BE2C (cell line): Measurements from ENCODE around the gene MKLN1.

Source experiments
- DNase-seq: peaks from one replicate; pipeline ENCODE4 v3.0.0-alpha.2; 2020
- H3K27me3 ChIP-seq: fragments of 250-450 bp; sonication (Bioruptor Pico); 2 replicates; pipeline ENCODE4 v1.5.1; 2020; ENCODE audit warnings: mild to moderate bottlenecking
- H3K36me3 ChIP-seq: fragments of 250-450 bp; sonication (Bioruptor Pico); 2 replicates; pipeline ENCODE4 v1.5.1; 2020; ENCODE audit warnings: mild to moderate bottlenecking
- H3K4me1 ChIP-seq: fragments of 250-450 bp; sonication (Bioruptor Pico); 2 replicates; pipeline ENCODE4 v1.5.1; 2020
- H3K4me3 ChIP-seq: 2 replicates; pipeline ENCODE4 v1.5.1; 2011; ENCODE audit warnings: low read depth, low read length
- H3K9me3 ChIP-seq: fragments of 250-450 bp; sonication (Bioruptor Pico); 2 replicates; pipeline ENCODE4 v1.5.1; 2020
- TF ChIP-seq, protein P1 (sequence below): IDR thresholded peaks from 2 replicates; pipeline ENCODE4 v1.5.1; 2012; ENCODE audit warnings: mild to moderate bottlenecking, low read depth, low read length

Gene MKLN1

DNA sequence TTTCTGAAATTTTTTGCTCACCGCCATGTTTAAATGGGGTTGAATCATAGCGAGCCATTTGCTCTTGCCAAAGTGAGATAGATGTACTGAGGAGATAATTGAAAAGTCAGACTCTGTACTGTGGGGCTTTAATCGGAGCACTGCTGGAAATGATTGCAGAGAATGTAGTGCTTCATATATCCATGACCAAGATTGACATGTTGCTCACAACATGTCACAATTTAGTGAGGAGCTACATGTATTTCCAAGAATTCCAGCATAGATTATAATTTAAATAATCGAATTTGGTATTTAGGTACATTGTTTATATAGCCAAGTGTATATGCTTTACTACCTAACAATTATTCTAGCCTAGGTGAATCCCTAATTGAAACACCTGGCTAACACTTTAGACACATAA is 162.2 kb downstream of the MKLN1 start:
- TF ChIP-seq, protein P1, sequence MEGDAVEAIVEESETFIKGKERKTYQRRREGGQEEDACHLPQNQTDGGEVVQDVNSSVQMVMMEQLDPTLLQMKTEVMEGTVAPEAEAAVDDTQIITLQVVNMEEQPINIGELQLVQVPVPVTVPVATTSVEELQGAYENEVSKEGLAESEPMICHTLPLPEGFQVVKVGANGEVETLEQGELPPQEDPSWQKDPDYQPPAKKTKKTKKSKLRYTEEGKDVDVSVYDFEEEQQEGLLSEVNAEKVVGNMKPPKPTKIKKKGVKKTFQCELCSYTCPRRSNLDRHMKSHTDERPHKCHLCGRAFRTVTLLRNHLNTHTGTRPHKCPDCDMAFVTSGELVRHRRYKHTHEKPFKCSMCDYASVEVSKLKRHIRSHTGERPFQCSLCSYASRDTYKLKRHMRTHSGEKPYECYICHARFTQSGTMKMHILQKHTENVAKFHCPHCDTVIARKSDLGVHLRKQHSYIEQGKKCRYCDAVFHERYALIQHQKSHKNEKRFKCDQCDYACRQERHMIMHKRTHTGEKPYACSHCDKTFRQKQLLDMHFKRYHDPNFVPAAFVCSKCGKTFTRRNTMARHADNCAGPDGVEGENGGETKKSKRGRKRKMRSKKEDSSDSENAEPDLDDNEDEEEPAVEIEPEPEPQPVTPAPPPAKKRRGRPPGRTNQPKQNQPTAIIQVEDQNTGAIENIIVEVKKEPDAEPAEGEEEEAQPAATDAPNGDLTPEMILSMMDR, result no peak
- Histone ChIP-seq H3K36me3 (peaks cover 3% of the 10 kb centered on the region; the same call in 1 of the 2 replicates), H3K9me3 (no peaks in the 10 kb centered on the region)

DNA sequence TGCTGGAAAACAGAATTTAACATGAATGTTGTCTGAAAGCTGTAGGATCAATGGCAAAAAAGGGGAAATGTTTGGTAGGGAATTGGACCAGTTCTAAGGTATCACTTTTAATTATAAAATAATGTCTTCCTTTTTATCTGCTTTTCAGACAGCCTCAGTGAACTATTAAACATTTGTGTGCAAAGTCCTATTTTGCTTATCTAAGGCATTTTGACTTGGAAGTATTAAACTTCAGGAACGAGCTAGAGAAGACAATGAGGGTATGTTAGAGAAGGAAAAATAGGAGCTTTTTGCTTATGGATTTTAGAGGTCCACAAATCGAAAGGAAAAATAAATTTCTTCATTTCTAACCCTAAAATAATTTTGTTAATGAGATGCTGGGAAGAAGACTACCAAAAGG is 165.4 kb downstream of the MKLN1 start:
- H3K4me3 ChIP-seq, result no peak overlapping the region
- no peak for DNase-seq
- no peaks in the 10 kb centered on the region for H3K9me3 ChIP-seq
- TF ChIP-seq, protein P1, result no peak
- peaks cover 4% of the 10 kb centered on the region for H3K36me3 ChIP-seq
- no peaks in the 10 kb centered on the region; the same call in 1 of the 2 replicates for H3K4me1 ChIP-seq
- H3K27me3 ChIP-seq, result no peaks in the 10 kb centered on the region

More for the DNA sequence above, 162.2 kb downstream of the MKLN1 start:
- no peaks in the 10 kb centered on the region; the same call in 1 of the 2 replicates for H3K4me1 ChIP-seq
- no peak for DNase-seq
- no peaks in the 10 kb centered on the region for H3K27me3 ChIP-seq
- H3K4me3 ChIP-seq, result no peak overlapping the region

DNA sequence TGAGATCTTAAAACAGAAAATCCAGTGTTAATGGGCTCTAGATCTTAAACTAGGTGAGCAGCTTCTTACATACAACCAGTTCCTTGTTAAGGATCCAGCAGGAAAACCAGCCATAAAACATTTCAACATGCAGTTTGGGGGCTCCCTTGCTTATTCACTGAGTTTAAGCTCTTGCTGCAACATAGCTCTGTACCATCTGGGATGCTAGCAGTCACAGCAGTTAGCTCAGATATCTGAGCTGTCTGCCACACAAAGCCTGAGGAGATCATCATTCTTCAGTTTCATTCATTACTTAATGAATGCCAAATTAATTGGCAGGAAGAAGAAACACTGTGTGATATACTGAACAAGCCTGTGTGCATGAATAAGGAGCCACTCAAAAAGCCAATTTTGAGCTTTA is 165.9 kb downstream of the MKLN1 start:
- Histone ChIP-seq H3K4me1 (no peaks in the 10 kb centered on the region; the same call in 1 of the 2 replicates), H3K36me3 (peaks cover 7% of the 10 kb centered on the region), H3K9me3 (no peaks in the 10 kb centered on the region), H3K4me3 (no peak overlapping the region), H3K27me3 (no peaks in the 10 kb centered on the region)
- DNase-seq, result no peak
- TF ChIP-seq, protein P1, result no peak

DNA sequence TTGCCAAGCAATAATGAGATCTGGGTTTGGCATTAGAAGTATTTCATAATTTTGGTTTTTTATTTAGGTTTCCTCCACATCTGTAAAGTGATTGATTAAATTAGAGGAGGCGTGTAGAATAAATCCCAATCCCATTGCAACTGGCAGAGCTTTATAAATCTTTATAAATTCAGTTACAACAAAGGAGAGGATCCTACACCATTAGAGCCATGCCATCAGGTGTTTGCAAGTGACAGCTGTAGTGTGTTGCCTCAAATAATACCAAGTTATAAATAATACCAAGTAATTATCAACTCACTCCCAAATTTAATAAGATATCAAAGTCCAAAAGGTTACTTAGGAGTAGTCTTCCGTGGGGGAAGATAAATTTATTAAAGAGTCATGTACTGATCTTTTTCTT is 166.5 kb downstream of the MKLN1 start:
- Histone ChIP-seq H3K4me3 (no peak overlapping the region), H3K36me3 (peaks cover 7% of the 10 kb centered on the region), H3K4me1 (no peaks in the 10 kb centered on the region; the same call in 1 of the 2 replicates), H3K27me3 (no peaks in the 10 kb centered on the region), H3K9me3 (no peaks in the 10 kb centered on the region)
- TF ChIP-seq, protein P1, result no peak
- no peak for DNase-seq

DNA sequence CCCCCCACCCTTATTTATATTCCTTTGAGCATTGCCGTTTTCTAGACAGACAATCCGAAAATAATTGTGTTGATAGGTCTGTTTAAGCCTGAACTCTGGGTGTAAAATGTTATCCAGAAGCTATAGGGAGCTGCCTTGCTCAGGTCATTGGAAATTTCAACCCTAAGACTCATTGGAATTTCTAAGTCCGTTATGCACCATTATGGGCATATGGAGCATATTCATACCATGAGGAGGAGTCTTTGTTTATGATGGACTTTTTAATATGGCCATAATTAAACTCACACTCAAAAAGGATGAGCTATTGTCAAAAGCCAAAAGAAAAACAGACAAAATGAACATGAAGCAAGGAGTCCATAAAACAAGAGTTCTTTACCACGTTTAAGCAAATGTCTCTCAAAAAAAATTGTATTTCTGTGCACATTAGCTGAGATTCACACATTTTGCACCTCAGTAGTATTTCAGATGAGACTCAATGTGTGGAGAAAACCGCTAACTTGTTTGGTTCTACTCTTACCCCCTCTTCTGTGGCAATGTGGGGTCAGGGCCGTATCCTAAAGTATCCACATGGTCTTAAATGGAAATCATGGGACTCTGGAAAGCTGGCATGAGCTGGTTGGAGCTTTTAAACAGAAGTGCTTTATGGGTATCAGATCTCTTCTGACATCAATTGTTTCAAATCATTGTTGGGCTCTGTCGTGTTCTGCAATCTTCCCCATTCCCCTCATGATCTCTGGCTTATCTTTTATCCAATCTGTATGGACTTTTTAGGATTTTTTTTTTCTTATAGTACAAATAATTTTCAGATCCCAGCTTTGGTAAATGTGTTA is 168.2 kb downstream of the MKLN1 start:
- DNase-seq, result no peak
- H3K4me1 ChIP-seq, result no peaks in the 10 kb centered on the region; the same call in 1 of the 2 replicates
- H3K27me3 ChIP-seq, result no peaks in the 10 kb centered on the region
- no peak overlapping the region for H3K4me3 ChIP-seq
- TF ChIP-seq, protein P1, result no peak
- peaks cover 7% of the 10 kb centered on the region; the same call in 1 of the 2 replicates for H3K36me3 ChIP-seq
- no peaks in the 10 kb centered on the region for H3K9me3 ChIP-seq

DNA sequence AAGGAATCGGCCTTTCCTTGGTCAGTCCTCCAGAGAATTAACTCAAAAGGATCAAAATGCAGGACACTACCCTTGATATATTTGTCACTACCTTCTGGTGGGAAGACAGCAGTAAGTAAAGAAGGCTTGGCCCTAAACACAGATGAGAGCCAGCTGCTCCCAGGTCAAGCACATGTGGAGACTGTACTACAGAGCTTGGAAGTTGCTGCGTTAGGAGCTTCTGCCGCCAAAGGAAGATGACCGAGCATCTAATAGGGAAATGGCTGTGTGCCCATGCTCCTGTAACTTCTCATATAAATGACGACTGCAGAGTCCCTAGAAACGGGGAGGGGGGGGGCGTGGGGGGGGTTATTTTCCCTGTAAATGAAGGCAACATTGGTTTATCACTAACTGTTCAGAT is 169.8 kb downstream of the MKLN1 start:
- Histone ChIP-seq H3K4me1 (peaks cover under 1% of the 10 kb centered on the region; the same call in 1 of the 2 replicates), H3K4me3 (no peak overlapping the region), H3K36me3 (peaks cover 7% of the 10 kb centered on the region; the same call in 1 of the 2 replicates), H3K9me3 (no peaks in the 10 kb centered on the region), H3K27me3 (no peaks in the 10 kb centered on the region)
- DNase-seq, result no peak
- TF ChIP-seq, protein P1, result no peak
